Naive B cell (primary cell): ENCODE results near the gene GALNT9. TPM values are rescaled to one million over a fixed set of nuclear protein-coding genes. Genes with fewer than 3 reads are reported as not detected.

Source experiments
- ATAC-seq, 2 donors: fragments of 150-1000 bp; cut with Tn5 transposase; 2 replicates each; pipeline ENCODE4 v1.10.0; 2021; ENCODE audit warnings: low read depth in 2 of 2, mild to moderate bottlenecking in 2 of 2, moderate library complexity in 2 of 2
- DNase-seq: peaks from one replicate; pipeline ENCODE4 v3.0.0; 2022
- H3K27ac Mint-ChIP-seq, 6 donors: one replicate each; pipeline ENCODE4 v1.8.0; 2020 to 2022; ENCODE audit warnings: mild to moderate bottlenecking in 6 of 6, mixed read lengths in 6 of 6, moderate library complexity in 5 of 6, inconsistent platforms in 2 of 6
- H3K27me3 Mint-ChIP-seq, 3 donors: one replicate each; pipeline ENCODE4 v1.8.0; 2021 to 2022; ENCODE audit warnings: mixed read lengths in 3 of 3, mild to moderate bottlenecking in 1 of 3
- H3K36me3 Mint-ChIP-seq, 2 donors: one replicate each; pipeline ENCODE4 v1.8.0; 2020 to 2022; ENCODE audit warnings: mixed read lengths in 2 of 2, inconsistent platforms in 1 of 2, mild to moderate bottlenecking in 1 of 2
- H3K4me1 Mint-ChIP-seq, 3 donors: one replicate each; pipeline ENCODE4 v1.8.0; 2020 to 2022; ENCODE audit warnings: mixed read lengths in 3 of 3, inconsistent platforms in 1 of 3, mild to moderate bottlenecking in 1 of 3, moderate library complexity in 1 of 3
- H3K4me3 Mint-ChIP-seq, 8 donors: one replicate each; pipeline ENCODE4 v1.8.0; 2020 to 2022; ENCODE audit warnings: mild to moderate bottlenecking in 8 of 8, mixed read lengths in 8 of 8, moderate library complexity in 8 of 8, inconsistent platforms in 2 of 8
- H3K9me3 Mint-ChIP-seq, 7 donors: one replicate each; pipeline ENCODE4 v1.8.0; 2020 to 2022; ENCODE audit warnings: mixed read lengths in 7 of 7, mild to moderate bottlenecking in 5 of 7, inconsistent platforms in 2 of 7, moderate library complexity in 1 of 7
- polyA plus RNA-seq, 6 donors: library from polyadenylated mRNA; unstranded; fragments of 300-500 nt; fragmentation: Illumina TruSeq; gene quantifications; one replicate each; pipeline ENCODE4 v1.2.3, GENCODE V29; 2021; ENCODE audit warnings: low read depth in 6 of 6

GALNT9 gene
- polyA plus RNA-seq, 6 donors from 2014 or later: 0.43 to 3.0 (median 0.74) TPM; not detected in 3

DNA sequence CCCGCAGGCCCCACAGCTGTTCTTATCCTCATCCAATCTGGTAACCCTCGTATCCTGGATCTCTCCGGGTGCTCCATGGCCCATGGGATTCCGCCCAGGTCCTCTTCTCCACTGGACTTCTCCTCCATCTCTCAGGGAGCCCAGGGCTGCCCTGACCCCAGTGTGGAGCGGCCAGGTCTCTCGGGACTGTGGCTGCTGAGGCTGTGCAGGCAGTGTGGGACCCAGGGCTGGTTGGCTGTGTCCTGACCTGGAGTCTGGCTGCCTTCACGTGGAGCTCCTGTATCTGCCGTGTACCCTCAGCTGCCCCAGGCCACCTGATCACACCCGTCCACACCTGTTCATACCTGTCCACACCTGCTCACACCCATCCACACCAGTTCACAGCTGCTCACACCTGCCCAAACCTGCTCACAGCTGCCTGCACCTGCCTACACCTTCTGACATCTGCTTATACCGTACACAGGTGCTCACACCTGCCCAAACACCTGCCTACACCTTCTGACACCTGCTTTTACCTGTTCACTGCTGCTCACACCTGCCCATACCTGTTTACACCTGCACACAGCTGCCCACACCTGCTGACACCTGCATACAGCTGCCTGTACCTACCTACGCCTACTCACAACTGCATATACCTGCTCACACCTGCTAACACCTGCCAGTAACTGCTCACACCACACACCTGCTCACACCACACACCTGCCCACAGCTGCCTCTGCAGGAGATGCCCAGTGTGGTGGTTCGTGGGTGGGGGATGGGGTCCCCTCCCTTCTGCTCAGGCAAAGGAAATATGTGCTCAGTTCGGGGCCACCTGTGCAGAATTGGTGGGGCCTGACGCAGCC, 92.2 kb downstream of the GALNT9 start:
- no peaks in the 10 kb centered on the region for H3K36me3 Mint-ChIP-seq
- peaks cover 0 to 11% (median 6%) of the 10 kb centered on the region in 3 donors for H3K27me3 Mint-ChIP-seq
- H3K4me1 Mint-ChIP-seq: peaks cover 0 to 11% (median 2%) of the 10 kb centered on the region in 3 donors
- H3K27ac Mint-ChIP-seq: no peak overlapping the region
- H3K9me3 Mint-ChIP-seq: peaks cover 0 to 6% (median 1%) of the 10 kb centered on the region in 7 donors
- no peak overlapping the region for H3K4me3 Mint-ChIP-seq
- DNase-seq (no peak), ATAC-seq (no peak)

DNA sequence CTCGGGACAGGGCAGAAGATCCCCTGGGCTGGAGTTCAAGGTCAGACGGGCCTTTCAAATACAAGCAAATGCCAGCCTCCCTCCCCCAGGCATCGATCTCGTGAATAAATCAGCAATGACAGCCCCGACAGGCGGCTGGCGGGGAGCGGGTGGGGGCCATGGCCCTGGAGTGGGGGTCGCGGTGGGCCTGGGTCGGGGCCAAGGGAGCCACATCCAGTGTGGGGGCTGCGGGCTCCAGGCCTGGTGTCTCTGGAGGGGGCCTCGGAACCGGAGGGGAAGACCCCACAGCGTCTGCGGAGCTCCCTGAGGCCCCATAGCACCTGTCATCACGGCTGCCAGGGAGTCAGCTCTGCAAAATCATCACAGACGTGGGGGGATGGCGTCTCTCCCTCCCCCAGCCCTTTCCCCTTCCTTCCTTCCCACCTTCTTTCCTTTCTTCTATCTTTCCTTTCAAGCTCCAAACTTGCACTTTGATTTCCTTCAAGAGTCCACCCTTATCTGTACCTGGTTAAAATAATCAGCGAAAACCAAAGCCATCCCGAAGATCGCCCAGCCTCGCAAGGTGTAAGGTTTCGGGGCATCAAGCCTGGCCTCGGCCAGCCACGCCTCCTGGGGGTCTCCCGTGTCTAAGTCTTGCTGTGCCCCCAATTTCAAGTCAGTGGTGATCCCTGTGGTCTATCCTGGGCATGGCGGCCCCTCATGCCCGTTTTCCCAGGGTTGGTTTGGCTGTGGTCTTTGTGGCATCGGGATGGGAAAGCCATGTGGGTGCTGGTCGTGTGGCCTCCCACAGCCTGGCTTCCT, 93.1 kb downstream of the GALNT9 start:
- no peak for ATAC-seq

DNA sequence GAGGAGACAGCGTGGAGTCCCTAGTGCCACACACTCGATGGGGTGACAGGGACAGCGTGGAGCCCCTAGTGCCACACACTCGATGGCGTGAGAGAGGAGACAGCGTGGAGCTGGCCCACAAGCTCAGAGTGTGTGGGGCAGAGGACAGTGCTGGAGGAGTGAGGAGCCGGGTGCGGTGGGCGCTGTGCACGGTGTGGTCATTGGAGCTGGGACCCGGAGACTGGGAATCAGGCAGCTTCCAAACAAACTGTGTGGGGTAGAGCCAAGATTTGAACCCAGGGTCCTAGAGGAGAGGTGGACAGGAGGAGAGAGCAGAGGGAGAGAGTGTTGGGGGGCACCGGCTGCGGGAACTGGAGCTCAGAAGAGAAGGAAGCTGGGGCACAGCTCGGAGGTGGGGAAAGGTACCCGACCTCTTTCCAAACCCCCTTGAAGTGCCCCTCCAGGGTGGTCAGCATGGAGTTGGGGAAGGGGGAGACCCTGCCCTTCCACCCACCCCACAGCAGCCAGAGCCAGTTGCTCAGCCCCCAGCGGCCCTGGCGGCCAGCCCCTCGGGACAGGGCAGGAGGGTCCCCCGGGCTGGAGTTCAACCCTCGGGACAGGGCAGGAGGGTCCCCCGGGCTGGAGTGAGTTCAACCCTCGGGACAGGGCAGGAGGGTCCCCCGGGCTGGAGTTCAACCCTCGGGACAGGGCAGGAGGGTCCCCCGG, 94.1 kb downstream of the GALNT9 start:
- peak overlapping the region in 1 of 6 donors; percentile 88 for H3K27ac Mint-ChIP-seq
- peaks cover 0 to 11% (median 7%) of the 10 kb centered on the region in 3 donors for H3K27me3 Mint-ChIP-seq
- H3K4me3 Mint-ChIP-seq: no peak overlapping the region
- H3K9me3 Mint-ChIP-seq: peaks cover 0 to 6% (median 1%) of the 10 kb centered on the region in 7 donors
- H3K36me3 Mint-ChIP-seq: no peaks in the 10 kb centered on the region
- no peak for ATAC-seq
- no peak for DNase-seq
- peaks cover 0 to 11% (median 2%) of the 10 kb centered on the region in 3 donors for H3K4me1 Mint-ChIP-seq

More for the DNA sequence above, 93.1 kb downstream of the GALNT9 start:
- H3K27me3 Mint-ChIP-seq: peaks cover 0 to 11% (median 6%) of the 10 kb centered on the region in 3 donors
- H3K9me3 Mint-ChIP-seq: peaks cover 0 to 6% (median 1%) of the 10 kb centered on the region in 7 donors
- H3K27ac Mint-ChIP-seq: peak overlapping the region in 1 of 6 donors; percentile 62
- no peaks in the 10 kb centered on the region for H3K36me3 Mint-ChIP-seq
- peak overlapping the region in 1 of 8 donors; percentile 35 for H3K4me3 Mint-ChIP-seq
- H3K4me1 Mint-ChIP-seq: peaks cover 0 to 11% (median 2%) of the 10 kb centered on the region in 3 donors
- no peak for DNase-seq

DNA sequence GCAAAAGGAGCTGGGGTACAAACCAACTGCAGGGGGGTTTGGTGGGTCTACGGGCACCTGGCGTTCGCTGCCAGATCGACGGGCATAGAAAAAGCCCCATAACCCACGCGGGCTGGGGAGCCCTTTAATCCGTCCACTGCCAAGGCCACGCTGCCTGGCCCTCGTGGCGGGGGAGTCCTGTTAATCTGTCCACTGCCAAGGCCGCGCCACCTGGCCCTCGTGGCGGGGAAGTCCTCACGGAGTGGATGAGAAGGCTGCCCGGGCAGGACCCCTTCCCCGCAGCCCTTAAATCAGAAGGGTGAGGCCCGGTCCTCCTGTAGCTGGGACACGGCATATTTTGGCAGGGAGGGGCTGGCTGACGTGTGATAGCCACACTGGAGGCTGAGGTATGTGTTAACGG, 99.0 kb downstream of the GALNT9 start:
- H3K4me1 Mint-ChIP-seq: no peaks in the 10 kb centered on the region
- H3K4me3 Mint-ChIP-seq: no peak overlapping the region
- no peaks in the 10 kb centered on the region for H3K9me3 Mint-ChIP-seq
- ATAC-seq (no peak), DNase-seq (no peak)
- peaks cover 0 to 11% (median 11%) of the 10 kb centered on the region in 3 donors for H3K27me3 Mint-ChIP-seq
- H3K27ac Mint-ChIP-seq: peak overlapping the region in 1 of 6 donors; percentile 20
- H3K36me3 Mint-ChIP-seq: no peaks in the 10 kb centered on the region

DNA sequence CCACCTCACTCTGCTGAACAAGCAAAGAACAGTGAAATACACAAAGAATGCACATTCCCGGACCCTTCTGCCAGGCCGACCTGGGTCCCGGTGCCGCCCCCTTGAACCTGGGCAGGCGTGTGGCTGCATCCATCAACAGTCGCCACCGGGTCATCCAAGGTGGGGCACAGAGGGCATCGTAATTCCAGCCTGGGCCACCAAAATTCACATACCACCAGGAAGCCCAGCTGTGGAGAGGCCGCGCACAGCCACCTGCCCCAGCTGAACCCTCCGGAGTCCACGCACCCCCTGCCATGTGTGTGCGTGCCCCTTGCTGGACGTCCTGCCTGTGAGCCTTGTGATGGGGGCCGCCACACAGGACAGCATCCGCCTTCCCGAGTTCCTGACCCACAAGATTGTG, 99.5 kb downstream of the GALNT9 start:
- no peaks in the 10 kb centered on the region for H3K9me3 Mint-ChIP-seq
- no peaks in the 10 kb centered on the region for H3K4me1 Mint-ChIP-seq
- peaks cover 0 to 11% (median 6%) of the 10 kb centered on the region in 3 donors for H3K27me3 Mint-ChIP-seq
- H3K36me3 Mint-ChIP-seq: no peaks in the 10 kb centered on the region
- ATAC-seq (no peak), DNase-seq (no peak)
- H3K27ac Mint-ChIP-seq: no peak overlapping the region
- no peak overlapping the region for H3K4me3 Mint-ChIP-seq

DNA sequence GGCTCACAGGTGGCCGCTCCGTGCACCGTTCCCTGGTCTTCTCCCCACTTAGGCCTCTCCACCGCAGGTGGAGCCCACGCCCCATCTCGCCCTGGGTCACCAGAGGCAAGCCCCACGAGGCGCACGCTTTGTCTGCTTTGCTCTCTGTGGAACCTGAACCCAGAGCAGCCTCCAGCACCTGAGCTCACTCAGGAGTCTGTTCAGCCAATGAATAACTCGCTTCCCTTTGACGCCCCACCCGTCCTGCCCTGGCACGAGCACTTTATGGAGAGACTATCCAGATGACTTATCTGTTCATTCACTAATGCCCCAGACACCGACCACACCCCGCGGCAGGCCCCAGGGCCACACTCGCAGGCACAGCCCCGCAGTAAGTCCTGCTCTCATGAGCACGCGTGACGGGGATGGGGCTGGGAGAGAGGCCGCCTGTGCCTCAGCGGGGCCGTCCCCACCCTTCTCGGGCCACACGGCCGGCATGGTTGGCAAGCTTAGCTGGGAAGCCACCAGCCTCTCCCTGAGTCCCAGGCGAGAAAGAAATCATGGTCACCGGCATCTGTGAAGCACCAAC, 100.1 kb downstream of the GALNT9 start:
- Mint-ChIP-seq H3K4me3 (no peak overlapping the region), H3K27me3 (peaks cover 0 to 11% (median 6%) of the 10 kb centered on the region in 3 donors), H3K36me3 (no peaks in the 10 kb centered on the region), H3K4me1 (no peaks in the 10 kb centered on the region), H3K9me3 (no peaks in the 10 kb centered on the region), H3K27ac (no peak overlapping the region)
- no peak for DNase-seq
- ATAC-seq: no peak

DNA sequence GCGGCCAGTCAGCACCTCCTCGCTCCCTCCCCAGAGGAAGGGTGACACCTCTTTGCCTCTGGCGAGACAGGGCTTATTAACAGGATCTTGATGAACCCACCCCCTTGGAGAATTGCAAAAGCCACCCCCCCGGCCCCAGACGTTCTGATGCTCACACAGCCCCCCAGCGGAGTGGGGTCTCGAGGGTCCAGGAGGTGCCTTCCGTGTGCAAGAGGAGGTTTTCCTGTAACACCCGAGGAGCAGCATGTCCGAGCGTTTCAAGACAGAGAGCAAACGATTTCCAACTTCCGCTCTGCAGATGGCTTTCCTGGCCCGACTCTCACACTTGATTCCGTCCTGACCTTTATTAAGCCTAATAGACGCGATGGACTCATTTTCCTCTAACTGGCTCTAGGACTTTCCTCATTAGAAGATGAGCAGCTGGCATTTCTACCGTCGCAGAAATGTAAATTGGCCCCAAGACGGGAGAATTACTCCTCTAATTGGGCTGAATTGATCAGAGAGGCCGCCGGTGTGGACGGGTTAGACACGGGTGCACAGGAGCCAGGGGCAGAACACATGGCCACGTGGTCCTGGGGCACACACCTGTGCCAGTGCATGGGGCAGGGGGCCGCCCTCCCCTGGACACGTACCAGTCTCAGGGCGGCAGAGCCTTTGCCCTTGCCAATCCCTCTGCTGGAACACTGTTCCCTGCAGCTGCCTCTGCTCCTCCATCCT, 100.8 kb downstream of the GALNT9 start:
- Mint-ChIP-seq H3K9me3 (no peaks in the 10 kb centered on the region), H3K4me1 (no peaks in the 10 kb centered on the region), H3K27me3 (peaks cover 0 to 11% (median 6%) of the 10 kb centered on the region in 3 donors), H3K4me3 (no peak overlapping the region), H3K27ac (no peak overlapping the region), H3K36me3 (no peaks in the 10 kb centered on the region)
- ATAC-seq (no peak), DNase-seq (no peak)

DNA sequence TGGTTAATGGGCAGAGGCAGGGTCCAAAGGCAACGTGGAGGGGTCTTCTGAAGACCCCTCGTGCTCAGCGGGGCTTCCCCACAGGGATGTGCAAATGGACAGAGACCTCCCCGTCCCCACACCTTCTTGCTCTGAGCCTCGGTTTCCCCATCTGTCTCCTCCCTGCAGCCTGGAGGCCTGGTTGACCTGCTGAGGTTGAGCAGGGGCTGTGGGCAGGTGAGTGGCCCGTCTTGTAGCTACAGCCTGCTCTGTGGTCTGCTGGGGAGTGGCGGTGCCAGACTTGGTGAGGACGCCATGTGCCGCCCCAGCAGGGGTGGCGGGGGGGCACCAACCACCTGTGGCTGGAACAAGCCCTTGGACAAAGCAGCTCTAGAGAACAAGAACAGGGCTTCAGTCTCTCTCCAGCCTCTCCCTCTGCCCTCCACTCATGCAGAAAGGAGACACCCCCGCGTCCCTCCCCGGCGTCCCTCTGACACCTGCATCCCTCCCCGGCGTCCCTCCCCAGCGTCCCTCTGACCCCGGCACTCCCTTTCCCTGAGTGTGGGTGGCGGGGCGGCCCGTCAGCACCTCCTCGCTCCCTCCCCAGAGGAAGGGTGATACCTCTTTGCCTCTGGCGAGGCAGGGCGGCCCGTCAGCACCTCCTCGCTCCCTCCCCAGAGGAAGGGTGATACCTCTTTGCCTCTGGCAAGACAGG, 101.5 kb downstream of the GALNT9 start:
- Mint-ChIP-seq H3K4me1 (peaks cover 0 to under 1% (median 0%) of the 10 kb centered on the region in 3 donors), H3K27ac (no peak overlapping the region), H3K36me3 (no peaks in the 10 kb centered on the region), H3K9me3 (no peaks in the 10 kb centered on the region), H3K27me3 (peaks cover 0 to 11% (median 6%) of the 10 kb centered on the region in 3 donors), H3K4me3 (no peak overlapping the region)
- DNase-seq (no peak), ATAC-seq (no peak)

DNA sequence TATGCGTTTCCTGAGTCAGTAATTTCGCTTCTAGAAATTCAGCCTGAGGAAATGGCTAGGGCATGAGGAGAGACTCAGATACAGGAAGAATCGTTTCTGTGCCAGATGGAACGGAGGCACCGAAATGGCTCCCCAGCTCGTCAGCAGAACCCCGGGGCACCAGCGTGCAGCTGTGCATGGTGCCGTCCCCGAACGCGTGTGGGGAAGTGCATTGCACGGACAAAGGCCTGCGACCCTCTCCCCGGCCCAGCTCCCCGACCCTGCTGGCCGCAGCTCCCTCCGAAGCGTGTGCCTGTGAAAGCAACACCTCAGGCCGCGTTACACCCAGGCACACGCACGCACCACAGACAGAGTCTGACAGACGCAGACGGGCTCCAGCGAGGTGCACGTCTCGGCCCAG, 102.3 kb downstream of the GALNT9 start:
- no peak for DNase-seq
- Mint-ChIP-seq H3K27ac (no peak overlapping the region), H3K4me3 (no peak overlapping the region), H3K36me3 (no peaks in the 10 kb centered on the region), H3K27me3 (peaks cover 0 to 11% (median 6%) of the 10 kb centered on the region in 3 donors), H3K4me1 (peaks cover 6 to 9% (median 7%) of the 10 kb centered on the region in 3 donors), H3K9me3 (no peaks in the 10 kb centered on the region)
- no peak for ATAC-seq

DNA sequence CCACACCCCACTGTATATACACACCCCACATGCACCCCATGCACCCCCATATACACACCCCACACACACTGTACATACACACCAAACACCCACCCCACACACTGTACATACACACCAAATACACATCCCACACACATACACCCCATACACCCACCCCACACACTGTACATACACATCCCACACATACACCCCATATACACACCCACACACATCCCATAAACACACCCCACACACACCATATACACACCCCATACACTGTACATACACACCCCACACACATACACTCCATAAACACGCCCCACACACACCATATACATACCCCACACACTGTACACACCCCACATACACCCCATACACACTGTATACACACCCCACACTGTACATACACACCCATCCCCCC, 102.8 kb downstream of the GALNT9 start:
- H3K4me3 Mint-ChIP-seq: no peak overlapping the region

DNA sequence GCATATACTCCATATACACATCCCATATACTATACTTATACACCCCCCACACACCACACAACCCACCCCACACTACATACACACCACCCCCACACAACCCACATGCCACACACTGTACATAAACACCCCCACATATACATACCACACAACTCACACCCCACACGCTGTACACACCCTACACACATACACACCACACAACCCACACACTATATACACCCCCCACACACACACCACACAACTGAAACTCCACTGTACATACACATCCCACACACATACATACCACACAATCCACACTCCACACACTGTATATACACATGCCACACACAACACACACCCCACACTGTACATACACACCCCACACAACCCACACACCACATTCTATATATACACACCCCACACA, 104.2 kb downstream of the GALNT9 start:
- no peak for ATAC-seq
- H3K27ac Mint-ChIP-seq: no peak overlapping the region
- H3K27me3 Mint-ChIP-seq: peaks cover 3 to 15% (median 7%) of the 10 kb centered on the region in 3 donors
- no peak for DNase-seq
- H3K4me3 Mint-ChIP-seq: no peak overlapping the region
- H3K36me3 Mint-ChIP-seq: peaks cover 0 to 3% of the 10 kb centered on the region in 2 donors
- peaks cover 0 to 4% (median under 1%) of the 10 kb centered on the region in 7 donors for H3K9me3 Mint-ChIP-seq
- peaks cover 10 to 18% (median 11%) of the 10 kb centered on the region in 3 donors for H3K4me1 Mint-ChIP-seq

More for the DNA sequence above, 102.8 kb downstream of the GALNT9 start:
- no peak for ATAC-seq
- Mint-ChIP-seq H3K27me3 (peaks cover 0 to 11% (median 6%) of the 10 kb centered on the region in 3 donors), H3K9me3 (no peaks in the 10 kb centered on the region), H3K4me1 (peaks cover 9 to 13% (median 9%) of the 10 kb centered on the region in 3 donors), H3K27ac (no peak overlapping the region), H3K36me3 (no peaks in the 10 kb centered on the region)
- DNase-seq: no peak

DNA sequence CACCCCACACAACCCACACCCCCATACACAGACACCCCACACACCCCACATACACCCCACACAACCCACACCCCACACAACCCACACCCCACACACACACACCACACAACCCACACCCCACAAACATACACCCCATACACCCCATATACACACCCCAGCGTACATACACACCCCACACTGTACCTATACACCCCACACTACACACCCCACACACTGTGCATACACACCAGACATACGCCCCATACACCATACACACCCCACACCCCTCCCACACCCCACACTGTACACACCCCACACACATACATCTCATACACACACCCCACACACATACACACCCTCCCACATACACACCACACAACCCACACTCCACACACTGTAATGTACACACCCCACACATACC, 104.9 kb downstream of the GALNT9 start:
- Mint-ChIP-seq H3K27me3 (peaks cover 8 to 15% (median 8%) of the 10 kb centered on the region in 3 donors), H3K36me3 (peaks cover 0 to 8% of the 10 kb centered on the region in 2 donors), H3K4me3 (no peak overlapping the region), H3K27ac (no peak overlapping the region), H3K9me3 (peaks cover 0 to 7% (median 1%) of the 10 kb centered on the region in 7 donors), H3K4me1 (peaks cover 14 to 22% (median 14%) of the 10 kb centered on the region in 3 donors)
- ATAC-seq (no peak), DNase-seq (no peak)
